Right lobe of liver (tissue), 6 donors: ENCODE results near the gene SOX12. TPM values are rescaled to one million over a fixed set of nuclear protein-coding genes. Genes with fewer than 3 reads are reported as not detected.
"Not testable (repeated sequence)": the region's sequence is repeated elsewhere in the genome, so short reads cannot be mapped to it uniquely, and the experiment has no call there.

Experiments
- ATAC-seq, 4 donors: fragments of 200-7000 bp; cut with Tn5 transposase; one replicate each; pipeline ENCODE4 v1.9.1; 2020; ENCODE audit warnings: mild to moderate bottlenecking in 4 of 4, moderate library complexity in 4 of 4
- DNase-seq, 3 donors: peaks; one replicate each; pipeline ENCODE4 v3.0.0-alpha.2; 2020
- H3K27ac ChIP-seq, 3 donors: fragments of 200-600 bp; one replicate each; pipeline ENCODE4 v1.8.0; 2022
- H3K27me3 ChIP-seq, 2 donors: fragments of 200-600 bp; one replicate each; pipeline ENCODE4 v1.8.0; 2022
- H3K36me3 ChIP-seq, 4 donors: fragments of 200-600 bp; sonication (generic) in 1 of 4; one replicate each; pipeline versions ENCODE4 v1.5.1 to v1.8.0; 2017 to 2022; ENCODE audit warnings: control low read depth in 1 of 4
- H3K4me1 ChIP-seq, 4 donors: fragments of 200-600 bp; sonication (generic) in 1 of 4; one replicate each; pipeline versions ENCODE4 v1.5.1 to v1.8.0; 2017 to 2022; ENCODE audit warnings: control low read depth in 1 of 4
- H3K4me3 ChIP-seq, 3 donors: fragments of 200-600 bp; one replicate each; pipeline ENCODE4 v1.8.0; 2022
- H3K9me3 ChIP-seq, 4 donors: fragments of 200-600 bp; sonication (generic) in 1 of 4; one replicate each; pipeline versions ENCODE4 v1.5.1 to v1.8.0; 2017 to 2022; ENCODE audit warnings: control low read depth in 1 of 4
- CTCF ChIP-seq, 4 donors: fragments of 200-600 bp in 3 of 4; fragments of 450-650 bp in 1 of 4; IDR thresholded peaks; one replicate each; pipeline versions ENCODE4 v1.5.1 to v1.8.0; 2016 to 2022; ENCODE audit warnings: antibody characterized with exemption in 4 of 4, mild to moderate bottlenecking in 2 of 4
- POLR2A ChIP-seq: fragments of 450-650 bp; IDR thresholded peaks from one replicate; pipeline ENCODE4 v1.6.1; 2017; ENCODE audit warnings: antibody characterized with exemption, mild to moderate bottlenecking
- WGBS: methylation state at CpG from one replicate; pipeline ENCODE4 v1.1.6; 2018; ENCODE audit warnings: low coverage, low lambda C conversion rate; ENCODE audit not compliant: insufficient coverage; ENCODE audit errors: missing lambda C conversion rate; 5-methylcytosine and 5-hydroxymethylcytosine counted together
- intact Hi-C, 2 donors: fragments of 100-400 bp; cut with DNase I; formaldehyde crosslinking; loops; one replicate each; pipeline versions ENCODE4 v1.11.2 to v1.14.1; 2022
- total RNA-seq, 6 experiments: library from RNA; depleted of rRNA in 2 of 6; stranded (reverse); fragments of >200 nt in 2 of 6; fragmentation: NEBNext Ultra II Directional in 3 of 6; extraction: Animal tissue kit (Norgen Biotek cat#: 25700) in 3 of 6; gene quantifications; one replicate each; pipeline versions ENCODE4 v1.1.0 to v1.2.4, GENCODE V29; 2016 to 2023
- donor health status: DM: no; HTN: yes; CAD: no.
- donor health status: DM: no; HTN: no; CAD: no.
- donor health status: DM: no; HTN: no; CAD: no.
- donor health status: DM: no; HTN: yes; CAD: no.
- donor health status: DM: no; HTN: yes; CAD: no.

SOX12 gene
- total RNA-seq, 6 experiments from 2014 or later = 3.6 to 6.4 (median 4.6) TPM

- H3K4me1 ChIP-seq = peaks cover 2 to 45% (median 25%) of the 10 kb centered on the region in 4 donors
- peak in 1 of 3 donors; percentile 56 for DNase-seq
- intact Hi-C loops = no loop called here
- H3K4me3 ChIP-seq = no peak overlapping the region
- WGBS = 90% methylated on average over 2 of the region's 9 CpGs
- peak in 1 of 4 donors; percentile 24 for ATAC-seq
- H3K36me3 ChIP-seq = no peaks in the 10 kb centered on the region
- H3K27ac ChIP-seq = peak overlapping the region in 2 of 3 donors; percentile 68 to 92
- TF ChIP-seq POLR2A = no peak
- TF ChIP-seq CTCF (IDR thresholded peaks at IDR 0.05) = no peak
- no peaks in the 10 kb centered on the region for H3K9me3 ChIP-seq
- no peaks in the 10 kb centered on the region for H3K27me3 ChIP-seq
Observed at GRCh38 chr20:373171-373890, 48.0 kb downstream of the SOX12 start.

GRCh38 chr20:375265-375889 lies 50.0 kb downstream of the SOX12 start:
- no peaks in the 10 kb centered on the region for H3K27me3 ChIP-seq
- H3K4me3 ChIP-seq = no peak overlapping the region
- H3K9me3 ChIP-seq = no peaks in the 10 kb centered on the region
- WGBS = 90% methylated on average over 5 of the region's 10 CpGs
- ATAC-seq (no peak), DNase-seq (no peak)
- no peak overlapping the region for H3K27ac ChIP-seq
- peaks cover 2 to 28% (median 17%) of the 10 kb centered on the region in 4 donors for H3K4me1 ChIP-seq
- no peak for TF ChIP-seq CTCF (IDR thresholded peaks at IDR 0.05)
- TF ChIP-seq POLR2A = no peak
- no peaks in the 10 kb centered on the region for H3K36me3 ChIP-seq
- intact Hi-C loops = no loop called here

DNA sequence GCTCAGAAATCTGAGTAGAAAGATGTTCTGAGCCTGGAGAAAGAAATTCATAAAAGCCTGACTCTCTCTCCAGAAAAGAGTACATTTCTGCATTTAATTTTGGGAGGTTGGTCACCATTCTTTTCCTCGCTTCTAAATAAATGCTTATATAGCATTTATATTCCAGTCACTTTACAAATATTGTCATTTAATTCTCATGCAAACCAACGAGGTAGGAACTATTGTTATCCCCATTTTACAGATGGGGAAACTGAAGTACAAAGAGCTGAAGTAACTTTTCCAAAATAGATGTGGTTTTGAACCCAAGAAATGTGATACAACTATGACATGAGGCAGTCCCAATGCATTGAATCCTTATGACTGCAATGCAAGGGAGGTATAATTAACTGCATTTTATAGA lies 50.7 kb downstream of the SOX12 start:
- Histone ChIP-seq H3K9me3 (no peaks in the 10 kb centered on the region), H3K4me3 (no peak overlapping the region), H3K27ac (no peak overlapping the region), H3K36me3 (no peaks in the 10 kb centered on the region), H3K27me3 (no peaks in the 10 kb centered on the region), H3K4me1 (peaks cover under 1 to 21% (median 12%) of the 10 kb centered on the region in 4 donors)
- WGBS = 34% methylated on average over 2 of the region's 2 CpGs
- no peak for DNase-seq
- TF ChIP-seq POLR2A (no peak), CTCF (IDR thresholded peaks at IDR 0.05) (no peak)
- no peak for ATAC-seq
- intact Hi-C loops = no loop called here

GRCh38 chr20:376750-377149 lies 51.4 kb downstream of the SOX12 start:
- intact Hi-C loops = no loop called here

DNA sequence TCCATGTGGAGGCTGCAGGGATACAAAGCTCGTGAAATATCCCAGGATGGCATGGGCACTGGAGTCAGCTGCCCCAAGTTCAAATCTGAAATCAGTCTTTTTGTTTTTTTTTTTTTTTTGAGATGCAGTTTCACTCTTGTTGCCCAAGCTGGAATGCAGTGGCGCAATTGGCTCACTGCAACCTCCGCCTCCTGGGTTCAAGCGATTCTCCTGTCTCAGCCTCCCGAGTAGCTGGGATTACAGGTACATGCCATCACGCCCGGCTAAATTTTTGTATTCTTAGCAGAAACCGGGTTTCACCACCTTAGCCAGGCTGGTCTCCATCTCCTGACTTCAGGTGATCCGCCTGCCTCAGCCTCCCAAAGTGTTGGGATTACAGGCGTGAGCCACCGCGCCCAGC lies 52.2 kb downstream of the SOX12 start:
- DNase-seq, H3K27me3 ChIP-seq, H3K4me3 ChIP-seq, H3K9me3 ChIP-seq, intact Hi-C loops, H3K27ac ChIP-seq, H3K36me3 ChIP-seq, ATAC-seq: not testable (repeated sequence)
- 79% methylated on average over 9 of the region's 12 CpGs for WGBS
- peaks cover 0 to 14% (median 2%) of the 10 kb centered on the region in 4 donors for H3K4me1 ChIP-seq

More at GRCh38 chr20:376750-377149, 51.4 kb downstream of the SOX12 start:
- DNase-seq (no peak), ATAC-seq (no peak)
- Histone ChIP-seq H3K9me3 (no peaks in the 10 kb centered on the region), H3K36me3 (no peaks in the 10 kb centered on the region), H3K4me1 (peaks cover 0 to 16% (median 8%) of the 10 kb centered on the region in 4 donors), H3K4me3 (no peak overlapping the region), H3K27me3 (no peaks in the 10 kb centered on the region), H3K27ac (no peak overlapping the region)
- WGBS = 54% methylated on average over 2 of the region's 2 CpGs
- no peak for TF ChIP-seq CTCF (IDR thresholded peaks at IDR 0.05)
